GM12878 (cell line): ENCODE data around the gene JUND. TPM values are rescaled to one million over a fixed set of nuclear protein-coding genes. Genes with fewer than 3 reads are reported as not detected.

Source experiments
- ATAC-seq: fragments of 200-7000 bp; cut with Tn5 transposase; 3 replicates; pipeline ENCODE4 v1.9.1; 2020; ENCODE audit warnings: mild to moderate bottlenecking, moderate library complexity
- BruUV-seq: library from RNA; stranded (reverse); fragments of 400-500 nt; replicated peaks from 2 replicates; lab custom pipeline; 2021; lab: Mats Ljungman, UMichigan
- CTCF ChIA-PET: fragments of 300-600 bp; sonication (Branson Sonifier 250); formaldehyde crosslinking; extraction: SDS; loops from one replicate; lab custom pipeline; 2021; ENCODE audit warnings: inconsistent platforms; lab: Yijun Ruan, JAX
- POLR2A ChIA-PET: fragments of 350-600 bp; formaldehyde crosslinking; extraction: SDS; loops from one replicate; lab custom pipeline; 2021; ENCODE audit warnings: inconsistent platforms; lab: Charles Lee
- RAD21 ChIA-PET: fragments of 300-600 bp; sonication (Branson Sonifier 250); formaldehyde crosslinking; loops from one replicate; lab custom pipeline; 2023; ENCODE audit warnings: antibody characterized with exemption; ENCODE audit not compliant: unreplicated experiment; lab: Charles Lee
- SMC1A ChIA-PET: fragments of 300-600 bp; sonication (Branson Sonifier 250); formaldehyde crosslinking; loops from one replicate; lab custom pipeline; 2023; ENCODE audit not compliant: unreplicated experiment, uncharacterized antibody; lab: Charles Lee
- DNase-seq: peaks from one replicate; pipeline ENCODE4 v3.0.0-alpha.2; 2011; ENCODE audit warnings: low read depth, low spot score
- FAIRE-seq: peaks from 3 replicates; lab custom pipeline; 2011; peaks lifted over from hg19 to GRCh38; lab: Jason Lieb, UNC
- H2AFZ ChIP-seq: 2 replicates; pipeline ENCODE4 v1.6.0; 2011; ENCODE audit warnings: low read depth, low read length, control low read depth; ENCODE audit not compliant: control insufficient read depth
- H3K27ac ChIP-seq: 2 replicates; pipeline ENCODE4 v1.5.1; 2011; ENCODE audit warnings: control low read depth; ENCODE audit not compliant: control insufficient read depth, insufficient read depth
- H3K27me3 ChIP-seq, 2 experiments: replicated peaks in 1 of 2; 2 replicates each; pipeline versions ENCODE4 v1.6.0 to v1.6.1; 2011; ENCODE audit warnings: low read length in 1 of 2; ENCODE audit not compliant: control insufficient read depth in 2 of 2, insufficient read depth in 2 of 2
- H3K36me3 ChIP-seq, 2 experiments: 2 replicates each; pipeline ENCODE4 v1.5.1; 2011; ENCODE audit warnings: low read length in 1 of 2; ENCODE audit not compliant: control insufficient read depth in 2 of 2, insufficient read depth in 2 of 2
- H3K4me1 ChIP-seq: 2 replicates; pipeline ENCODE4 v1.6.1; 2011; ENCODE audit warnings: mild to moderate bottlenecking, low read length, moderate library complexity, mixed read lengths; ENCODE audit not compliant: control insufficient read depth, insufficient read depth
- H3K4me2 ChIP-seq: 2 replicates; pipeline ENCODE4 v1.6.0; 2011; ENCODE audit warnings: control low read depth; ENCODE audit not compliant: control insufficient read depth, insufficient read depth
- H3K4me3 ChIP-seq: fragments of 200-600 bp; sonication (generic); 2 replicates; pipeline ENCODE4 v1.5.1; 2016
- H3K79me2 ChIP-seq: 2 replicates; pipeline ENCODE4 v1.6.0; 2011; ENCODE audit warnings: low read length; ENCODE audit not compliant: control insufficient read depth, insufficient read depth
- H3K9ac ChIP-seq: 2 replicates; pipeline ENCODE4 v1.8.0; 2011; ENCODE audit warnings: low read length, control low read depth, mixed read lengths; ENCODE audit not compliant: control insufficient read depth, insufficient read depth
- H3K9me3 ChIP-seq: replicated peaks from 3 replicates; pipeline ENCODE4 v1.5.1; 2011; ENCODE audit warnings: mild to moderate bottlenecking, low read length; ENCODE audit not compliant: control insufficient read depth, insufficient read depth
- H4K20me1 ChIP-seq: 2 replicates; pipeline ENCODE4 v1.6.0; 2011; ENCODE audit not compliant: control insufficient read depth, insufficient read depth
- ASH2L ChIP-seq: fragments of 300-600, 200-600 bp; sonication (generic); IDR thresholded peaks from 2 replicates; pipeline ENCODE4 v1.6.1; 2017; ENCODE audit warnings: low read depth, mild to moderate bottlenecking, borderline replicate concordance
- BACH1 ChIP-seq: fragments of 450-650 bp; IDR thresholded peaks from 2 replicates; pipeline ENCODE4 v1.6.1; 2017; ENCODE audit warnings: mild to moderate bottlenecking, borderline replicate concordance
- GABPA ChIP-seq: IDR thresholded peaks from 2 replicates; pipeline ENCODE4 v1.6.1; 2014; ENCODE audit warnings: antibody characterized with exemption, low read depth, mild to moderate bottlenecking, inconsistent platforms
- PAX8 ChIP-seq: fragments of 450-650 bp; IDR thresholded peaks from 2 replicates; pipeline ENCODE4 v1.6.1; 2017; ENCODE audit warnings: mild to moderate bottlenecking, moderate library complexity
- PBX3 ChIP-seq: IDR thresholded peaks from 2 replicates; pipeline ENCODE4 v1.6.1; 2011; ENCODE audit warnings: mild to moderate bottlenecking, low read depth, low read length, moderate library complexity; ENCODE audit not compliant: insufficient replicate concordance
- PRDM15 ChIP-seq: fragments of 450-650 bp; formaldehyde crosslinking; IDR thresholded peaks from 2 replicates; pipeline ENCODE4 v1.4.0; 2020; ENCODE audit warnings: mild to moderate bottlenecking, moderate library complexity
- RAD21 ChIP-seq: IDR thresholded peaks from 2 replicates; pipeline ENCODE4 v1.6.1; 2011; ENCODE audit warnings: mild to moderate bottlenecking, low read depth, low read length, moderate library complexity; ENCODE audit not compliant: insufficient read depth
- RELB ChIP-seq: fragments of 450-650 bp; IDR thresholded peaks from 2 replicates; pipeline ENCODE4 v1.6.1; 2017; ENCODE audit warnings: low read depth, mild to moderate bottlenecking, moderate library complexity
- RUNX3 ChIP-seq: IDR thresholded peaks from 2 replicates; pipeline ENCODE4 v1.6.1; 2012; ENCODE audit warnings: low read length, inconsistent platforms
- SP1 ChIP-seq: IDR thresholded peaks from one replicate; pipeline ENCODE4 v1.6.1; 2011; ENCODE audit warnings: low read depth, low read length
- WGBS: methylation state at CpG from one replicate; pipeline ENCODE4 v1.1.6; 2016; ENCODE audit warnings: low lambda C conversion rate; ENCODE audit not compliant: insufficient replicate concordance, insufficient coverage; ENCODE audit errors: missing lambda C conversion rate; 5-methylcytosine and 5-hydroxymethylcytosine counted together
- in situ Hi-C: fragments of 300-500 bp; cut with MboI; formaldehyde crosslinking; loops from 9 replicates; pipeline ENCODE4 v1.14.3; 2018; ENCODE audit warnings: mixed read lengths
- intact Hi-C: fragments of 100-400 bp; cut with micrococcal nuclease; formaldehyde crosslinking; loops from one replicate; pipeline ENCODE4 v1.14.2; 2022; ENCODE audit not compliant: unreplicated experiment
- polyA plus RNA-seq, 11 experiments: library from polyadenylated mRNA; depleted of rRNA in 4 of 11; unstranded in 6 of 11; stranded (reverse) in 5 of 11; fragments of >200 nt; fragmentation: Nextera tagmentation in 4 of 11; fragmentation: Illumina TruSeq in 1 of 11; extraction: Ambion mirVana in 4 of 11; extraction: Trizol in 1 of 11; gene quantifications; 1 replicate in 1 of 11; 2 replicates in 10 of 11; pipeline versions ENCODE4 v1.2.1 to v1.2.3, GENCODE V29; 2011 to 2016; ENCODE audit warnings: inconsistent platforms in 2 of 11, missing spikeins in 2 of 11, low read depth in 1 of 11
- total RNA-seq, 4 experiments: library from RNA; depleted of rRNA in 3 of 4; stranded (reverse); fragments of >200 nt in 3 of 4; fragmentation: Illumina TruSeq in 1 of 4; extraction: Trizol in 1 of 4; gene quantifications; 2 replicates each; pipeline versions ENCODE4 v1.2.1 to v1.2.3, GENCODE V29; 2013 to 2021
- TF ChIP-seq, protein P1 (sequence below): fragments of 150-350 bp; IDR thresholded peaks from 2 replicates; pipeline ENCODE4 v1.6.1; 2014; ENCODE audit warnings: mild to moderate bottlenecking, low read depth, low read length

Gene JUND
- total and polyA plus RNA-seq, 10 of the 15 experiments (the other 5 are each of a cell fraction or from before 2014, with no cell fraction given) = 7.4 to 164 (median 18.8) TPM

DNA sequence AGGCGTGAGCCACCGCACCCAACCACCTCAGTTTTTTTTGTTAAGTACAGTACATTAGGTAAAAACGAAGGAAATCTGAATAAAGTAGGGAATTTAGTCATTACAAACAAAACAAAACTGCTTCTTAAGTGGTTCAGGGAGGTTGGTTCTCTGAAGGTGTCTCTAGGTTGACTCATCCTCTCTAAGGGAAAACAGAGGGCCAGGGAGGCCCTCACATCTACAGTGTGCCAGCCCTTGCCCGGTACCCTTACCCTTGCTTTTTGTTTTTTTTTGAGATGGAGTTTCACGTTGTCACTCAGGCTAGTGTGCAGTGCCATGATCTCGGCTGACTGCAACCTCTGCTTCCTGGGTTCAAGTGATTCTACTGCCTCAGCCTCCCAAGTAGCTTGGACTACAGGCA lies 17.2 kb upstream of the JUND start (continued):
- TF ChIP-seq RELB = no peak
- TF ChIP-seq RAD21 = no peak
- no peak for TF ChIP-seq PBX3
- TF ChIP-seq, protein P1, sequence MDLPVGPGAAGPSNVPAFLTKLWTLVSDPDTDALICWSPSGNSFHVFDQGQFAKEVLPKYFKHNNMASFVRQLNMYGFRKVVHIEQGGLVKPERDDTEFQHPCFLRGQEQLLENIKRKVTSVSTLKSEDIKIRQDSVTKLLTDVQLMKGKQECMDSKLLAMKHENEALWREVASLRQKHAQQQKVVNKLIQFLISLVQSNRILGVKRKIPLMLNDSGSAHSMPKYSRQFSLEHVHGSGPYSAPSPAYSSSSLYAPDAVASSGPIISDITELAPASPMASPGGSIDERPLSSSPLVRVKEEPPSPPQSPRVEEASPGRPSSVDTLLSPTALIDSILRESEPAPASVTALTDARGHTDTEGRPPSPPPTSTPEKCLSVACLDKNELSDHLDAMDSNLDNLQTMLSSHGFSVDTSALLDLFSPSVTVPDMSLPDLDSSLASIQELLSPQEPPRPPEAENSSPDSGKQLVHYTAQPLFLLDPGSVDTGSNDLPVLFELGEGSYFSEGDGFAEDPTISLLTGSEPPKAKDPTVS = no peak

DNA sequence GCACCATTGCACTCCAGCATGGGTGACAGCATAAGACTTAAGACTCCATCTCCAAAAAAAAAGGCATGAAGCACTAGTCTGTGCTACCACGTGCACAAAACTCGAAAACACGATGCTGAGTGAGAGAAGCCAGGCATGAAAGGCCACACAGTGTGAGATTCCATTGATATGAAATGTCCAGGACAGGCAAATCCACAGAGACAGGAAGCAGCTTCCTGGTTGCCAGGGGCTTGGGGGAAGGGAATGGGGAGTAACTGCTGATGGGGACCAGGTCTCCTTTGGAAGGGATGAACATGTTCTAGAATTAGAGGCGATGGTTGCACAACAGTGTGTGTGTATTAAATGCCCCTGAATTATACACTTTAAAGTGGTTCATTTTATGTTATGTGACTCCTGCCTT lies 15.9 kb upstream of the JUND start:
- CTCF ChIA-PET = interaction anchor here (2.0 kb wide), 1 partner anchor 17 kb away, joined by 8 read pairs; no protein-coding TSS in a partner anchor

More for the DNA sequence above, 15.9 kb upstream of the JUND start:
- Histone ChIP-seq H3K27ac (no peak overlapping the region), H3K4me1 (peaks cover 4% of the 10 kb centered on the region), H3K4me2 (no peak overlapping the region), H3K27me3 (no peaks in the 10 kb centered on the region; a peak in 1 of 4 replicates), H3K4me3 (no peak overlapping the region), H3K9me3 (no peaks in the 10 kb centered on the region; the same call in 2 of the 3 replicates), H3K9ac (no peak overlapping the region), H3K79me2 (peaks cover 2% of the 10 kb centered on the region), H2AFZ (no peak overlapping the region), H4K20me1 (no peaks in the 10 kb centered on the region), H3K36me3 (no peaks in the 10 kb centered on the region)
- intact Hi-C loops = no loop called here
- in situ Hi-C loops = no loop called here
- no peak for FAIRE-seq
- TF ChIP-seq PAX8 = no peak
- TF ChIP-seq BACH1 = no peak
- TF ChIP-seq ASH2L = no peak
- TF ChIP-seq SP1 = no peak
- TF ChIP-seq RUNX3 = no peak
- no peak for TF ChIP-seq PRDM15
- TF ChIP-seq GABPA = no peak
- ChIA-PET SMC1A (no interaction called here), RAD21 (interaction anchor here (0.9 kb wide), 1 partner anchor 31 kb away, joined by 3 read pairs; no protein-coding TSS in a partner anchor), POLR2A (interaction anchor here (2.1 kb wide), 1 partner anchor 16 kb away, joined by 9 read pairs; the partner anchor contains the start of gene JUND)
- no peak for DNase-seq
- no peak for ATAC-seq
- no TSS peak for BruUV-seq
- WGBS = 66% methylated on average over 4 of the region's 4 CpGs
